Immature natural killer cell (primary cell): ENCODE measurements around the gene SYT11. TPM values are rescaled to one million over a fixed set of nuclear protein-coding genes. Genes with fewer than 3 reads are reported as not detected.
"Not testable (repeated sequence)": the region's sequence is repeated elsewhere in the genome, so short reads cannot be mapped to it uniquely, and the experiment has no call there.

Experiments used
- DNase-seq, 3 donors: peaks; one replicate each; pipeline ENCODE4 v3.0.0; 2022; ENCODE audit warnings: mixed read lengths in 1 of 3
- H3K27ac Mint-ChIP-seq, 6 donors: one replicate each; pipeline ENCODE4 v1.8.0; 2020; ENCODE audit warnings: mixed read lengths in 6 of 6, mild to moderate bottlenecking in 5 of 6, inconsistent platforms in 4 of 6, moderate library complexity in 3 of 6
- H3K27me3 Mint-ChIP-seq, 3 donors: one replicate each; pipeline ENCODE4 v1.8.0; 2020 to 2021; ENCODE audit warnings: low read depth in 3 of 3, mild to moderate bottlenecking in 3 of 3, mixed read lengths in 3 of 3, moderate library complexity in 3 of 3, inconsistent platforms in 1 of 3
- H3K36me3 Mint-ChIP-seq, 3 donors: one replicate each; pipeline ENCODE4 v1.8.0; 2020; ENCODE audit warnings: mixed read lengths in 3 of 3, inconsistent platforms in 2 of 3, mild to moderate bottlenecking in 2 of 3
- H3K4me1 Mint-ChIP-seq, 2 donors: one replicate each; pipeline ENCODE4 v1.8.0; 2020; ENCODE audit warnings: inconsistent platforms in 2 of 2, mild to moderate bottlenecking in 2 of 2, mixed read lengths in 2 of 2, moderate library complexity in 1 of 2
- H3K4me3 Mint-ChIP-seq, 5 donors: one replicate each; pipeline ENCODE4 v1.8.0; 2020; ENCODE audit warnings: mild to moderate bottlenecking in 5 of 5, mixed read lengths in 5 of 5, inconsistent platforms in 3 of 5, moderate library complexity in 3 of 5
- H3K9me3 Mint-ChIP-seq, 6 donors: one replicate each; pipeline ENCODE4 v1.8.0; 2020; ENCODE audit warnings: mild to moderate bottlenecking in 6 of 6, mixed read lengths in 6 of 6, inconsistent platforms in 4 of 6, moderate library complexity in 3 of 6
- polyA plus RNA-seq, 3 donors: library from polyadenylated mRNA; unstranded; fragments of 300-500 nt; fragmentation: Illumina TruSeq; gene quantifications; one replicate each; pipeline ENCODE4 v1.2.3, GENCODE V29; 2021

Gene SYT11, protein sequence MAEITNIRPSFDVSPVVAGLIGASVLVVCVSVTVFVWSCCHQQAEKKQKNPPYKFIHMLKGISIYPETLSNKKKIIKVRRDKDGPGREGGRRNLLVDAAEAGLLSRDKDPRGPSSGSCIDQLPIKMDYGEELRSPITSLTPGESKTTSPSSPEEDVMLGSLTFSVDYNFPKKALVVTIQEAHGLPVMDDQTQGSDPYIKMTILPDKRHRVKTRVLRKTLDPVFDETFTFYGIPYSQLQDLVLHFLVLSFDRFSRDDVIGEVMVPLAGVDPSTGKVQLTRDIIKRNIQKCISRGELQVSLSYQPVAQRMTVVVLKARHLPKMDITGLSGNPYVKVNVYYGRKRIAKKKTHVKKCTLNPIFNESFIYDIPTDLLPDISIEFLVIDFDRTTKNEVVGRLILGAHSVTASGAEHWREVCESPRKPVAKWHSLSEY
- polyA plus RNA-seq = 10 to 100 TPM; 28.7 to 40.4 (median 29.8) TPM

DNA sequence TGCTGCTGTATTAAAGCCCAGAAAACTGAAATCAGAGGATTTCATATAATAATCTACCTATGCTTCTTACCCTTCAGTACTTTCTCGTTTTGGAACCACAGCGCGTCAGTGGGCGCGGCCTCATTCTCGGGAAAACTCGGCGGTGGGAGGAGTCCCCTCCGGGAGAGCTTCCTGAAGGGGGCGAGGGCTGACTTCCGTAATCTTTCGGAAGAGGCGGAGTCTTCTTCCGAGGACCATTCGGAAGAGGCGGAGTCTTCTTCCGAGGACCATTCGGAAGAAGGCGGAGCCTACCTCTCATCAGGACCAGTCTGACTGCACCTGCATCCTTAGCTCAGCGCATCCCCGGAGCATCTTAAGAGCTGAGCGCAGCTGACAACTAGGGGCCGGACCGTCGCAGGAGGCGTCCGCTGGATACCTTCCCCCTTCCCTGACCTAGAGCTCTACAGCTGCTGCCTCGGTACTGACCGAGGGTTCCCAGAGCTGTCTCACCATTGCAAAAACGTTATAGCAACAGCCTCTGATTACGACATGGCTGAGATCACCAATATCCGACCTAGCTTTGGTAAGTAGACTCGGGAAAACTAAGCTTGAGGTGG is at the start of gene SYT11:
Gene SYT11 (plus strand): TSS at position 334 of the 596 bp plus-strand sequence. CDS start 195 bp downstream, at position 529.
- DNase-seq = peak; percentile 86 to 90 (median 89)
- H3K27me3 Mint-ChIP-seq = peaks cover 6 to 15% (median 10%) of the 10 kb centered on the region in 3 donors
- H3K4me3 Mint-ChIP-seq = peak within 1 kb of the TSS; percentile 89 to 100 (median 96)
- H3K4me1 Mint-ChIP-seq = peaks cover 59 to 69% of the 10 kb centered on the region in 2 donors
- H3K36me3 Mint-ChIP-seq = peaks cover 0 to 5% (median 3%) of the 10 kb centered on the region in 3 donors
- H3K27ac Mint-ChIP-seq = peak within 1 kb of the TSS; percentile 87 to 98 (median 96)
- H3K9me3 Mint-ChIP-seq = no peaks in the 10 kb centered on the region

DNA sequence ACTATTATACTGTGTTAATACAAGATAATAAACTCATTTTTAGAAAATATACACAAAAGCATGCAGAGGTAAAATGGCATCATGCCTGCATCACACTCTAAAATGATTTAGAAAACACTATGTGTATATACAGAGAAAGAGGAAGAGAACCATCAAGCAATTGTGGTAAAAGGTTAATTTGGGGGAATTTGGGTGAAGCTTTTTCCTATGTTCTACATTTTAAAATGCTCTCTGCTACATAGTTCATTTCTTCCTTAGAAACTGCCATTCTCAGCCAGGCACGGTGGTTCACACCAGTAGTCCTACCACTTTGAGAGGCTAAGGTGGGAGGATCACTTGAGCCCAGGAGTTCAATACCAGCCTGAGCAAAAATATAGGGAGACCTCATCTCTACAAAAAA is 46.5 kb upstream of the SYT11 start:
- Mint-ChIP-seq H3K4me1 (peaks cover 7% of the 10 kb centered on the region in 2 donors), H3K4me3 (no peak overlapping the region), H3K9me3 (no peaks in the 10 kb centered on the region), H3K36me3 (peaks cover 21 to 30% (median 21%) of the 10 kb centered on the region in 3 donors), H3K27ac (peak overlapping the region in 1 of 6 donors; percentile 49), H3K27me3 (peaks cover 0 to 2% (median 0%) of the 10 kb centered on the region in 3 donors)
- no peak for DNase-seq

DNA sequence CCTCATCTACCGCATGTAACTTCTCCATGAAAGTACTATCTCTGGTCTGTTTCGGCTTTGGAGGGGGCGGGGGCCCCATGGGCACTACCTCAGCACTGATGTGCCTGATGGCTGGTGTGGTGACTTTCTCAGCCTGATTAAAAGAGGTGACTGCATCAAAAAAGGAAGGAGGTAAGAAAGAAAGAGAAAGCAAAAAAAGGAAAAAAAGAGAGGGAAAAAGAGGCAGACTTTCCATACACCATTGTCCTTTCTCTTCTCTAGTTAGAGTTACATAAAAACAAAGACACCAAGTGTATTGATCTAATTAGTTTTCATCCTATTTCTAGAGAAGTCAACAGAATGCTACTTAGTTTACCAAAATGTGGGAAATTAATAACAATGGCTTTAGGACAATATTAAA is 45.7 kb upstream of the SYT11 start:
- no peak for DNase-seq
- H3K27ac Mint-ChIP-seq = peak overlapping the region in 1 of 6 donors; percentile 55
- H3K27me3 Mint-ChIP-seq = no peaks in the 10 kb centered on the region
- no peaks in the 10 kb centered on the region for H3K9me3 Mint-ChIP-seq
- H3K4me3 Mint-ChIP-seq = no peak overlapping the region
- peaks cover 4 to 7% of the 10 kb centered on the region in 2 donors for H3K4me1 Mint-ChIP-seq
- H3K36me3 Mint-ChIP-seq = peaks cover 17 to 31% (median 17%) of the 10 kb centered on the region in 3 donors

DNA sequence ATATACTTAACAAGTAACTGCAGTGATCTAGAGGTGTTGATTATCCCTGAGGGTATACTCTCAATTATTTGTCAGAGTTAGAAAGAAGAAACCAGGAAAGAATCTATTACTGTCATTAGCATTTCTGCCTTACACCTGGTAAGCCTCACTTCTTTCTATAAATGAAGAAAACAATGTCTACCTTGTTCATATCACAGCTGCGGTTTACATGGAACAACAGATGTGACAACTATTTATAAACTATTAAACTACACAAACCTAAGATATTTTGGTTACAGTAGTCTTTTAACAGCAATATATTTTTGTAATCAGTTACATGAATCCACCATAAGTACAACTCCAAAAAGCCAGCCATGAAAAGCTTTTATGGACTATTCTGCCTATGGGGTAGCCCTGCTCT is 43.0 kb upstream of the SYT11 start:
- Mint-ChIP-seq H3K36me3 (peaks cover 23 to 45% (median 29%) of the 10 kb centered on the region in 3 donors), H3K27ac (no peak overlapping the region), H3K9me3 (no peaks in the 10 kb centered on the region), H3K4me3 (no peak overlapping the region), H3K4me1 (no peaks in the 10 kb centered on the region), H3K27me3 (no peaks in the 10 kb centered on the region)
- no peak for DNase-seq

DNA sequence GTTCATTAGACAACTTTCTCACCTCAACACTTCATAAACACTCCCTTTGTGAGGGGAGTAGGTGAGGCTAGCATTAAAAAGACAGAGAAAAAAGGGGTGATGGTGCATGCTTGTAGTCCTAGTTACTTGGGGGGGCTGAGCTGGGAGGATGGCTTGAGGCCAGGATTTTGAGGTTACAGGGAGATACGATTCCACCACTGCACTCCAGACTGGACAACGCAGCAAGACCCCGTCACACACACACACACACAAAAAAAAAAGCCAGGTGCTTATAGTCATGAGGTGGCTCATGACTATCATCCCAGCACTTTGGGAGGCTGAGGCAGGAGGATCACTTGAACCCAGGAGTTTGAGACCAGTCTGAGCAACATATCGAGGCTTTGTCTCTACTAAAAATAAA is 31.9 kb upstream of the SYT11 start:
- Mint-ChIP-seq H3K4me3 (no peak overlapping the region), H3K9me3 (no peaks in the 10 kb centered on the region), H3K4me1 (peaks cover 4 to 12% of the 10 kb centered on the region in 2 donors), H3K36me3 (peaks cover 4 to 27% (median 9%) of the 10 kb centered on the region in 3 donors), H3K27me3 (no peaks in the 10 kb centered on the region), H3K27ac (peak overlapping the region in 3 of 6 donors; percentile 50 to 69 (median 55))
- no peak for DNase-seq

DNA sequence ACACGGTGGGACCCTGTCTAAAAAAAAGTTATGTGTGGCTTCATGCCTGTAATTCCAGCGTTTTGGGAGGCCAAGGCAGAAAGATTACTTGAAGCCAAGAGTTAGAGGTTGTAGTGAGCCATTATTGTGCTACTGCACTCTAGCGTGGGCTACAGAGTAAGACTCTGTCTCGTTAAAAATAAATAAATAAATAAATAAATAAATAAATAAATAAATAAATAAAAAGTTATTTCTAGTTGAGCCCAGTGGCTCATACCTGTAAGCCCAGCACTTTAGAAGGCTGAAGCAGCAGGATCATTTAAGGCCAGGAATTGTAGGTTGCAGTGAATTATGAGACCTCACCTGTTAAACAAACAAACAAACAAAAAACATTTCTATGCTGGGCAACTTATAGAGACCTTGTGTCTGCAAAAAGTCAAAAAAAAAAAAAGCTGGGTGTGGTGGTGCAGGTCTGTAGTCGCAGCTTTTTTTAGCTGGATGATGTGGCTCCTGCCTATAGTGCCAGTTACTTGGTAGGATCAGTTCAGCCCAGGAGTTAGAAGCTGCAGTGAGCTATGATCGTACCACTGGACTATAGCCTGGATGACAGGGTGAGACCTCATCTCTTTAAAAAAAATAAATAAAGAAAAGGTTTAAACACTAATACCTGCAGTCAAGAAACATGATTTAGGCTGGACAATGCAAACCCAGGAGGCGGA is 27.9 kb upstream of the SYT11 start:
- Mint-ChIP-seq H3K4me1 (peaks cover 19 to 44% of the 10 kb centered on the region in 2 donors), H3K9me3 (no peaks in the 10 kb centered on the region), H3K27ac (no peak overlapping the region), H3K4me3 (no peak overlapping the region), H3K36me3 (peaks cover 0 to 13% (median 10%) of the 10 kb centered on the region in 3 donors), H3K27me3 (peaks cover 0 to 2% (median 0%) of the 10 kb centered on the region in 3 donors)
- no peak for DNase-seq

DNA sequence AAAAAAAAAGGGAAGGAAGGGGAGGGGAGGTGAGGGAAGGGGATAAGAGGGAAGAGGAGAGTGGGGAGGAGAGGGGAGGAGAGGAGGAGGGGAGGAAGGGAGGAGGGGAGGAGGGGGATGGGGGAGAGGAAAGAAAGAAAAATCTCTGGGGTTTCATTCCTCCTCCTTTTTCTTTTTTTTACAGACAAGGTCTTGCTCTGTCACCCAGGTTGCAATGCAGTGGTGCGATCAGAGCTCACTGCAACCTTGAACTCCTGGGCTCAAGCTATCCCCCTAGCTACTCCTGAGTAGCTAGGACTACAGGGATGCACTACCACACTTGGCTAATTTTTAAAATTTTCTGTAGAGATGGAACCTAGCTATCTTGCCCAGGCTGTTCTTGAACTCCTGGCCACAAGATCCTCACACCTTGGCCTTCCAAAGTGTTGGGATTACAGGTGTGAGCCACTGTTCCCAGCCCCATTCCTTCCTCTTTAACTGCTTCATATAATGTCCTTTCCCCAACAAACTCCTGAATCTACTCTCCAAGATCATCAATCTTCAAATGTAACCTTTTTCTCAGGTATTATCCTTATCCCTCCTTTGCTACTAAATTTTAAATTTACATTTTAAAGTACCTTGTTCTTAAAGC is 25.6 kb upstream of the SYT11 start:
- Mint-ChIP-seq H3K4me3 (no peak overlapping the region), H3K27ac (peak overlapping the region; percentile 9 to 80 (median 48)), H3K27me3 (peaks cover 0 to 2% (median 1%) of the 10 kb centered on the region in 3 donors), H3K9me3 (no peaks in the 10 kb centered on the region), H3K36me3 (peaks cover 0 to 6% (median 0%) of the 10 kb centered on the region in 3 donors), H3K4me1 (peaks cover 26 to 46% of the 10 kb centered on the region in 2 donors)
- DNase-seq = no peak

DNA sequence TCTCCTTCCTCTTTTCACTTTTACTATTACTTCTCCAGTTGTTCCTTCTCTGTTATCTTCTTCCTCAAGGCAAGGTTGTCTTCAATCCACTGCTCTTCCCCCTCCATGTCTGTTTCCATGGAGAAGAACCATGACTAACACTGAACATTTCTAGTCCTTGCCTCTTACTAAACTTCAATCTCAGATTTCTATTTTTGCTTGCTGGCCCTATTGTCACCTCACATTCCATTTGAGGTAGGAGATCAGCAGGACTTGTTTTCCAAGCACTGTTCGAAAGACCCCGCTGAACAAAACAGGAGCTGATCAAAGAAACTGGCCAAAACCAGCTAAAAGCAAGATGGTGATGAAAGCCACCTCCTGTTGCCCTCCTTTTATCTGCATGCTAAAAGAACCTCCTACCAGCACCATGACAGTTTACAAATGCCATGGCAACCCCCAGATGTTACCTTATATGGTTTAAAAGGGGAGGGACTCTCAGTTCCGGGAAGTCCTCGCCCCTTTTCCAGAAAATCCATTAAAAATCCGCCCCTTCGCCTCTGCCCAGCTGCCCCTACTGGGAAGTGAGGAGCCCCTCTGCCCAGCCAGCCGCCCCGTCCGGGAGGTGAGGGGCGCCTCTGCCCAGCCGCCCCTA is 25.0 kb upstream of the SYT11 start:
- Mint-ChIP-seq H3K27ac (peak overlapping the region; percentile 9 to 80 (median 54)), H3K9me3 (no peaks in the 10 kb centered on the region)
- no peak for DNase-seq

DNA sequence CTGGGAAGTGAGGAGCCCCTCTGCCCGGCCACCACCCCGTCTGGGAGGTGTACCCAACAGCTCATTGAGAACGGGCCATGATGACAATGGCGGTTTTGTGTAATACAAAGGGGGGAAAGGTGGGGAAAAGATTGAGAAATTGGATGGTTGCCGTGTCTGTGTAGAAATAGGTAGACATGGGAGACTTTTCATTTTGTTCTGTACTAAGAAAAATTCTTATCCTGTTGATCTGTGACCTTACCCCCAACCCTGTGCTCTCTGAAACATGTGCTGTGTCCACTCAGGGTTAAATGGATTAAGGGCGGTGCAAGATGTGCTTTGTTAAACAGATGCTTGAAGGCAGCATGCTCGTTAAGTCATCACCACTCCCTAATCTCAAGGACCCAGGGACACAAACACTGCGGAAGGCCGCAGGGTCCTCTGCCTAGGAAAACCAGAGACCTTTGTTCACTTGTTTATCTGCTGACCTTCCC is 24.4 kb upstream of the SYT11 start:
- DNase-seq, H3K27ac Mint-ChIP-seq, H3K27me3 Mint-ChIP-seq, H3K9me3 Mint-ChIP-seq, H3K4me3 Mint-ChIP-seq, H3K36me3 Mint-ChIP-seq: not testable (repeated sequence)
- H3K4me1 Mint-ChIP-seq = peaks cover 26 to 55% of the 10 kb centered on the region in 2 donors

More for the DNA sequence above, 25.0 kb upstream of the SYT11 start:
- Mint-ChIP-seq H3K4me1 (peaks cover 26 to 52% of the 10 kb centered on the region in 2 donors), H3K27me3 (peaks cover 0 to 2% (median 1%) of the 10 kb centered on the region in 3 donors), H3K36me3 (peaks cover 0 to 6% (median 0%) of the 10 kb centered on the region in 3 donors), H3K4me3 (no peak overlapping the region)

DNA sequence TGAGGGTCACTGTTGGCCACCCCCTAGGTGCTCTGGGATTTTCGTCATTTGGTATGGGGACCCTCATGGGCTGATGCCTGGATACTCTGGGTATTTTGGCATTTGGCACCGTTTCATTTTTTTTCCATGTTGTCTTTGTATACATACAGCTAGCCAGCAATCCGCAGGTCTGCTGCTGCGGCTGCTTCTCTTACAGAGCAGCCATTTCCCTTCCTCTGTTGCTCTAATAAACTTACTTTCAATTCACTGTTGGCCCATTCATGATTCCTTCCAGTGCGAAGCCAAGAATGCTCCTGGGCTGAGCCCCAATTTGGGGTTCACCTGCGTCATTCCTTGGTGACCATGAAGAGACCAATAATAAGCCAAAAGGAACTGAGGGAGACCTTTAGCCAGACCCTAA is 23.8 kb upstream of the SYT11 start:
- peaks cover 0 to 2% (median 1%) of the 10 kb centered on the region in 3 donors for H3K27me3 Mint-ChIP-seq
- peaks cover 26 to 58% of the 10 kb centered on the region in 2 donors for H3K4me1 Mint-ChIP-seq
- peak overlapping the region in 1 of 6 donors; percentile 58 for H3K27ac Mint-ChIP-seq
- H3K36me3 Mint-ChIP-seq = peaks cover 0 to 6% (median 0%) of the 10 kb centered on the region in 3 donors
- H3K4me3 Mint-ChIP-seq = no peak overlapping the region
- DNase-seq = no peak
- no peaks in the 10 kb centered on the region for H3K9me3 Mint-ChIP-seq

DNA sequence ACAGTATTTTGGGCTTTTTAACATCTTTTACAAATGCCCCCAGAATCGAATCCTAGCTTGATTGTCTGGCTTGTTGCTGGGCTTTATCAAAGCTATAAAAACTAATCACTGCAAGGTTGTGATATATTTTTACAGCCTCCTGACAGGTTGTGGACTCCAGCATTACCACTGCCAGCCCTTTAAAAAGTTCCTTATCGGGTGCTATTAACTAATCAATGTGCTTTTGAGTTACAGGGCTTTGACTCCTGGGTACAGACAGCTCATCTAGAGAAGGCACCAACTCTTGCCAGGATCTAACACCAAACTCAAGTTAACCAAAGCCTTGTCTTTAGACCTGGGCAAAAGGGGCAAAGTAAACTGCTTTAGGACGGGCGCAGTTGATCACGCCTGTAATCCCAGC is 19.0 kb upstream of the SYT11 start:
- Mint-ChIP-seq H3K9me3 (no peaks in the 10 kb centered on the region), H3K36me3 (peaks cover 0 to 5% (median 0%) of the 10 kb centered on the region in 3 donors), H3K27ac (no peak overlapping the region), H3K4me1 (peaks cover 44 to 67% of the 10 kb centered on the region in 2 donors), H3K4me3 (no peak overlapping the region), H3K27me3 (peaks cover 0 to 2% (median 1%) of the 10 kb centered on the region in 3 donors)
- no peak for DNase-seq

DNA sequence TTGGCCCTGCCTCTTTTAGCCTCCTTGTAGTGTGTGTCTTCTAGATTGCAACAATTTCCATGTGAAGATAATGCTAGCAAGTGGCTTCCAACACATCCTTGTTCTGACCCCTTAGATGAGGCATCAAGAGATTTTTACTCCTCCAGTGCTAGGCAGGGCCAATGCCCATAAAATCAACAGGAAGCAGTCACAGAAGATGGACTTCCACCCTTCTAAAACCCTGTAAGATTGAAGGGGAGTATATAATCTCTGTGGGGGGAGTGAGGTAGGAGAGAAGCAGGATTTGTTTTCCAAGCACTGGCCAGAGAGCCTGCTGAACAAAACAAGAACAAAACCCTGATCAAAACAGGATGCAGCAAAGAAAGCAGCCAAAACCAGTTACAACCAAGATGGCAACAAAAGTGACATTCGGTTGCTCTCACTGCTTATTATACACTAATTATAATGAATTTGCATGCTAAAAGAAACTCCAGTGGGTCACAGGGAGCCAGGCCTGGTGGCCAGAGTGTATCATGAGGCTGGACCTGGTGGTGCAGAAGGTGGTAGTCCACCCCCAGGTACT is 14.4 kb upstream of the SYT11 start:
- Mint-ChIP-seq H3K4me3 (no peak overlapping the region), H3K27me3 (no peaks in the 10 kb centered on the region)

More for the DNA sequence above, 14.4 kb upstream of the SYT11 start:
- Mint-ChIP-seq H3K27ac (peak overlapping the region; percentile 7 to 74 (median 45)), H3K36me3 (peaks cover 0 to 22% (median 3%) of the 10 kb centered on the region in 3 donors), H3K4me1 (peaks cover 45 to 57% of the 10 kb centered on the region in 2 donors), H3K9me3 (no peaks in the 10 kb centered on the region)
- DNase-seq = no peak
